ENCODE measurements around the gene PRLR.

Gene PRLR

GRCh38 chr5:35026280-35026840 lies 203.9 kb downstream of the PRLR start:
- Histone ChIP-seq H3K4me1 (ENCODE audit: control insufficient read depth, insufficient read depth, low read length) (no peaks in the 10 kb centered on the region), H3K4me3 (ENCODE audit: low read length) (no peak overlapping the region), H3K27ac (ENCODE audit: low read depth, low read length) (no peak overlapping the region), H3K36me3 (ENCODE audit: control insufficient read depth, insufficient read depth, low read length) (no peaks in the 10 kb centered on the region), H3K27me3 (ENCODE audit: control insufficient read depth, insufficient read depth, low read length) (no peaks in the 10 kb centered on the region), H3K9ac (ENCODE audit: low read length) (no peak overlapping the region)

- Histone ChIP-seq H3K36me3 (ENCODE audit: control insufficient read depth, insufficient read depth, low read length) (no peaks in the 10 kb centered on the region), H3K4me1 (ENCODE audit: control insufficient read depth, insufficient read depth, low read length) (no peaks in the 10 kb centered on the region), H3K4me3 (ENCODE audit: low read length) (no peak overlapping the region), H3K9ac (ENCODE audit: low read length) (no peak overlapping the region), H3K27me3 (ENCODE audit: control insufficient read depth, insufficient read depth, low read length) (no peaks in the 10 kb centered on the region), H3K27ac (ENCODE audit: low read depth, low read length) (no peak overlapping the region)
Measured at GRCh38 chr5:35024911-35025510, 205.3 kb downstream of the PRLR start.

GRCh38 chr5:35023391-35024178 lies 206.7 kb downstream of the PRLR start:
- Histone ChIP-seq H3K27me3 (ENCODE audit: control insufficient read depth, insufficient read depth, low read length) (no peaks in the 10 kb centered on the region), H3K36me3 (ENCODE audit: control insufficient read depth, insufficient read depth, low read length) (no peaks in the 10 kb centered on the region), H3K27ac (ENCODE audit: low read depth, low read length) (no peak overlapping the region), H3K9ac (ENCODE audit: low read length) (no peak overlapping the region), H3K4me3 (ENCODE audit: low read length) (no peak overlapping the region), H3K4me1 (ENCODE audit: control insufficient read depth, insufficient read depth, low read length) (no peaks in the 10 kb centered on the region)

- Histone ChIP-seq H3K27me3 (ENCODE audit: control insufficient read depth, insufficient read depth, low read length) (no peaks in the 10 kb centered on the region), H3K27ac (ENCODE audit: low read depth, low read length) (no peak overlapping the region), H3K36me3 (ENCODE audit: control insufficient read depth, insufficient read depth, low read length) (no peaks in the 10 kb centered on the region), H3K4me1 (ENCODE audit: control insufficient read depth, insufficient read depth, low read length) (no peaks in the 10 kb centered on the region), H3K9ac (ENCODE audit: low read length) (no peak overlapping the region), H3K4me3 (ENCODE audit: low read length) (no peak overlapping the region)
Measured at GRCh38 chr5:35016174-35017051, 213.9 kb downstream of the PRLR start.

GRCh38 chr5:35015063-35015462 lies 215.2 kb downstream of the PRLR start:
- H3K4me3 ChIP-seq (ENCODE audit: low read length) = no peak overlapping the region
- H3K27me3 ChIP-seq (ENCODE audit: control insufficient read depth, insufficient read depth, low read length) = no peaks in the 10 kb centered on the region
- no peaks in the 10 kb centered on the region for H3K4me1 ChIP-seq (ENCODE audit: control insufficient read depth, insufficient read depth, low read length)
- H3K36me3 ChIP-seq (ENCODE audit: control insufficient read depth, insufficient read depth, low read length) = no peaks in the 10 kb centered on the region
- no peak overlapping the region for H3K27ac ChIP-seq (ENCODE audit: low read depth, low read length)
- no peak overlapping the region for H3K9ac ChIP-seq (ENCODE audit: low read length)

GRCh38 chr5:35012796-35013195 lies 217.5 kb downstream of the PRLR start:
- H3K27me3 ChIP-seq (ENCODE audit: control insufficient read depth, insufficient read depth, low read length) = no peaks in the 10 kb centered on the region
- H3K27ac ChIP-seq (ENCODE audit: low read depth, low read length) = no peak overlapping the region
- no peaks in the 10 kb centered on the region for H3K36me3 ChIP-seq (ENCODE audit: control insufficient read depth, insufficient read depth, low read length)
- no peaks in the 10 kb centered on the region for H3K4me1 ChIP-seq (ENCODE audit: control insufficient read depth, insufficient read depth, low read length)
- no peak overlapping the region for H3K9ac ChIP-seq (ENCODE audit: low read length)
- no peak overlapping the region for H3K4me3 ChIP-seq (ENCODE audit: low read length)

GRCh38 chr5:35012365-35012764 lies 217.9 kb downstream of the PRLR start:
- Histone ChIP-seq H3K9ac (ENCODE audit: low read length) (no peak overlapping the region), H3K36me3 (ENCODE audit: control insufficient read depth, insufficient read depth, low read length) (no peaks in the 10 kb centered on the region), H3K27ac (ENCODE audit: low read depth, low read length) (no peak overlapping the region), H3K4me3 (ENCODE audit: low read length) (no peak overlapping the region), H3K4me1 (ENCODE audit: control insufficient read depth, insufficient read depth, low read length) (no peaks in the 10 kb centered on the region), H3K27me3 (ENCODE audit: control insufficient read depth, insufficient read depth, low read length) (no peaks in the 10 kb centered on the region)

GRCh38 chr5:35010676-35011075 lies 219.6 kb downstream of the PRLR start:
- Histone ChIP-seq H3K9ac (ENCODE audit: low read length) (no peak overlapping the region), H3K4me3 (ENCODE audit: low read length) (no peak overlapping the region), H3K27me3 (ENCODE audit: control insufficient read depth, insufficient read depth, low read length) (no peaks in the 10 kb centered on the region), H3K27ac (ENCODE audit: low read depth, low read length) (no peak overlapping the region), H3K36me3 (ENCODE audit: control insufficient read depth, insufficient read depth, low read length) (no peaks in the 10 kb centered on the region), H3K4me1 (ENCODE audit: control insufficient read depth, insufficient read depth, low read length) (no peaks in the 10 kb centered on the region)

- Histone ChIP-seq H3K4me1 (ENCODE audit: control insufficient read depth, insufficient read depth, low read length) (no peaks in the 10 kb centered on the region), H3K4me3 (ENCODE audit: low read length) (no peak overlapping the region), H3K27me3 (ENCODE audit: control insufficient read depth, insufficient read depth, low read length) (no peaks in the 10 kb centered on the region), H3K36me3 (ENCODE audit: control insufficient read depth, insufficient read depth, low read length) (no peaks in the 10 kb centered on the region), H3K27ac (ENCODE audit: low read depth, low read length) (no peak overlapping the region), H3K9ac (ENCODE audit: low read length) (no peak overlapping the region)
Measured at GRCh38 chr5:35009657-35010056, 220.6 kb downstream of the PRLR start.

- no peaks in the 10 kb centered on the region for H3K4me1 ChIP-seq (ENCODE audit: control insufficient read depth, insufficient read depth, low read length)
- no peak overlapping the region for H3K27ac ChIP-seq (ENCODE audit: low read depth, low read length)
- H3K4me3 ChIP-seq (ENCODE audit: low read length) = no peak overlapping the region
- no peaks in the 10 kb centered on the region for H3K27me3 ChIP-seq (ENCODE audit: control insufficient read depth, insufficient read depth, low read length)
- no peak overlapping the region for H3K9ac ChIP-seq (ENCODE audit: low read length)
- no peaks in the 10 kb centered on the region for H3K36me3 ChIP-seq (ENCODE audit: control insufficient read depth, insufficient read depth, low read length)
Measured at GRCh38 chr5:35009019-35009418, 221.3 kb downstream of the PRLR start.

GRCh38 chr5:35004771-35005170 lies 225.5 kb downstream of the PRLR start:
- no peaks in the 10 kb centered on the region for H3K36me3 ChIP-seq (ENCODE audit: control insufficient read depth, insufficient read depth, low read length)
- no peaks in the 10 kb centered on the region for H3K4me1 ChIP-seq (ENCODE audit: control insufficient read depth, insufficient read depth, low read length)

GRCh38 chr5:35004200-35004599 lies 226.1 kb downstream of the PRLR start:
- H3K4me1 ChIP-seq (ENCODE audit: control insufficient read depth, insufficient read depth, low read length) = no peaks in the 10 kb centered on the region
- H3K36me3 ChIP-seq (ENCODE audit: control insufficient read depth, insufficient read depth, low read length) = no peaks in the 10 kb centered on the region
- H3K9ac ChIP-seq (ENCODE audit: low read length) = no peak overlapping the region
- no peaks in the 10 kb centered on the region for H3K27me3 ChIP-seq (ENCODE audit: control insufficient read depth, insufficient read depth, low read length)
- no peak overlapping the region for H3K4me3 ChIP-seq (ENCODE audit: low read length)
- no peak overlapping the region for H3K27ac ChIP-seq (ENCODE audit: low read depth, low read length)

More at GRCh38 chr5:35004771-35005170, 225.5 kb downstream of the PRLR start:
- H3K9ac ChIP-seq (ENCODE audit: low read length) = no peak overlapping the region
- no peaks in the 10 kb centered on the region for H3K27me3 ChIP-seq (ENCODE audit: control insufficient read depth, insufficient read depth, low read length)
- no peak overlapping the region for H3K4me3 ChIP-seq (ENCODE audit: low read length)
- no peak overlapping the region for H3K27ac ChIP-seq (ENCODE audit: low read depth, low read length)

All from rectal smooth muscle tissue (tissue), 1 donor.